NCI-H2196 treated with DMSO at 0.1 percent for 48 hours (cell line): ENCODE data around the gene THSD7A.

ENCODE experiments used
- DNase-seq: peaks from one replicate; lab custom pipeline; 2025; ENCODE audit not compliant: unreplicated experiment; lab: John Stamatoyannopoulos, UW

The THSD7A gene

GRCh38 chr7:11648101-11648500 is 183.9 kb downstream of the THSD7A start:
- no peak for DNase-seq

GRCh38 chr7:11642841-11643240 is 189.2 kb downstream of the THSD7A start:
- DNase-seq, result no peak

DNA sequence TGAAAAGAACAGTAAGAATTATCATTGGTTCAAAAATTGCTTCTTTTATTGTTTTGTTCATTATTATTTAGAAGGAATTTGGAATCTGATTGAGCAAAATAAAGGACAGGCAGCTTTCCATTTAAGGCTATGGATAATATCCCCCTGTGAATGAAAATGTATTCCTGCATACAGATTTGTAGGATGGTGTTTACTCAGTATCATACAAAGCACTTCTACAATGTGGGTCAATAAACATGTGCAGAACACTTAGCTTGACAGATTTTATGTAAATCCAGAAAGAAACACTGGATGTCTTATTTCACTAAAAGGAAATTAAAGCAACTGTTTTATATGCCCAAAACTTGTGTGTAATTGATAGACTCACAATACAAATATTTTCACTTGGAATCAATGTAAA is 189.7 kb downstream of the THSD7A start:
- DNase-seq, result no peak

GRCh38 chr7:11638011-11638774 is 193.8 kb downstream of the THSD7A start:
- DNase-seq, result no peak

GRCh38 chr7:11636274-11636673 is 195.7 kb downstream of the THSD7A start:
- no peak for DNase-seq

GRCh38 chr7:11633310-11633709 is 198.7 kb downstream of the THSD7A start:
- DNase-seq, result no peak

- DNase-seq, result no peak
Measured at GRCh38 chr7:11630355-11630754, 201.6 kb downstream of the THSD7A start.

GRCh38 chr7:11625669-11626068 is 206.3 kb downstream of the THSD7A start:
- DNase-seq, result no peak

- no peak for DNase-seq
Measured at GRCh38 chr7:11623093-11623678, 208.8 kb downstream of the THSD7A start.

DNA sequence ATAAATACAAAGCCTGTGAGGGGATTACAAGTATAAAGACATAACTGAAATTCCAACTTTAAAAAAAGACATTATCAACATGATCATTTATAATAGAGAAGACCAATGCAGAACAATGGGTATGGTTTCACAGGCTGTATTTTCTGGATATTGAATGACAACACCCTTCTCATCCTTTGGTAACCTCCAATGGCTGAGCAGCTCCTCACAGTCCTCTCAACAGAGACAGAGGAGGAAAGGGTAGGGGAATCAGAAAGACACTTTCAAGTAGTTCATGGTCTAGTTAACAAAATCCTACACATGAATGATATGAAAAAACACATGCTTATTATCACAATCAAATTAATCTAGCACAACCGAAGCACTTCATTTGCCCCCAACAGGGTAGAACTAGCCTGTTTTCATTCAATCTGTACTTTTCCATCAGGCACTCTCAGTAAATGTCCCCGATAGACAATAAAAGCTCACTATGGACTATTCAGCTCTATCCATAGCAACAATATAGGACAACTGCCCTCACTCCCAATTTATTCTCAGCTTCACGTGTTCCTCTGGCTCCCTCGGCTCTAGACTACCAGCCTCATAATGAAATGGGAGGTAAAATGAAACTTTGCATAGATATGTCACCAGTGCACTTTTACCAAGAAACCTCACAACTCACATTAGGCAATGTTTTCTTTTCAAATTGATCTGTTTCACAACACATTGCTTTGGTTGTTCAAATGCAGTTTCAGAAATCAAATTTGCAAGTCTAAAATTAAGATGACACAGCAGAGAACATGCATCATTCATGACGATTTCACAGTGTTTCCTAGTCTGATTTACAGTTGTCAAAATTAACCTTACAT is 211.4 kb downstream of the THSD7A start:
- no peak for DNase-seq

DNA sequence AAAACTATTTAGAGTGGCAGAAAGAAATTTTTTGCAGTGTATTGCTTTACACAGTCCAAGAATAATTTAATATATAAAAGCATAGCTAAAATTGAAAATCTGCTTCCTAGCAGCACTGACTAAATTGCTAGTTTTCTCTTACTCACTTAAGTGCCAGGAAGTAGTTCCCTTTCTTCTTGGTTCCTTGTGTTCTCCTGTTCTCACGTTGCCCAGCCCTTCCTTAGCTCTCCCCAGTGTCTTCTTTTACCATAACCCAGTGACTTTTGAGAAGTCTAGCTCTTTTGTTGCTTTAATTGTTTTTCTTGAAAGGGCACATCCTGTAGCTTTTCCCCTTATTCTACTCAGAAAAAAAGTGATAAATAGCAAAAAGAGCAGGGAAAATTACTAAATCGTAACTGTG is 215.5 kb downstream of the THSD7A start:
- no peak for DNase-seq

DNA sequence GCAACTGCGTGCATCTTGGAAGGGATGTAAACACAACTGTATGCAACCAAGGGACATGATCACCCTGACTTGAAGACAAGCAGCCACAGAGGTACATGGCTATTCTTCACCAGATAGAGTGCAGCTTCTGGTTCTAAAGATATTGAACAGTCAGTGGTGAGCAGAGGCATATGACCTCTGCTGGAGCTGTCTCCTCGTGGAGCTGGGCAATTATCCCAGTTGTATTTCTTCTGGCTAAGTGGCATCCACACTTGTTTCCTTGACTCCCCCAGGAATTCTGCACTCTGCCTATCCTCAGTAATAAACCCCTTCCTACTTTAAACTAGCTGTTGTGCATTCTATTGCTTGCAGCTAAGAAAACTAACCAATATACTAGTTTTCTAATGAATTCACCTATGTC is 216.8 kb downstream of the THSD7A start:
- no peak for DNase-seq

DNA sequence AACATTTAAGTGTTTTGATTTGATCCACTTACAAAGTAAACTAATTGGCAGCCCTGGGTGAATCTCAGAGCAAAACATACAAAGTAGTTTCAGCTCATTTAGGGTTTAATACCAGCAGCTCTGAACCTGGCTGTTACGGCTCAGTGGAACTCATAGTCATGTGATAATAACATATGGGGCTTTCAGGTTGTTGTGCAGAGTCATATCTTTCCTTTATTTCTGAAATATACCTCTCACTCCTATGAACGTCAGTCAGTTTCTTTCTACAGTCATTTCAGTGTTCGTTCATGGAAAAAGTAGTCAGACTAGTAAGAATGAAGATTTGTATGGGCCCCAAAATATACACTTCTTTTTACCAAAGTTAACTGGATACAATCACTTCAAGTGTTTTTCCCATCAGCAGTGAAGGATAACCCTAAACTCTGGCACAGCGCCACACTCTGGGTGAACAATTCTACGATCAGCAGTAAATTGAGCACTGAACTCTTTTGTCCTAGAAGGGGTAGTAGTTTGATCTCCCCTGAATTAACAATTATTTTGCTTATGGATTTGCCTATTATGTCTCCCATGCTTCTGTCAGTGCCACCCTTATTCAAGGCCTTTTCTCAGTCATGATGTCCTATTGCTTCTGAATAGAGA is 218.6 kb downstream of the THSD7A start:
- no peak for DNase-seq

DNA sequence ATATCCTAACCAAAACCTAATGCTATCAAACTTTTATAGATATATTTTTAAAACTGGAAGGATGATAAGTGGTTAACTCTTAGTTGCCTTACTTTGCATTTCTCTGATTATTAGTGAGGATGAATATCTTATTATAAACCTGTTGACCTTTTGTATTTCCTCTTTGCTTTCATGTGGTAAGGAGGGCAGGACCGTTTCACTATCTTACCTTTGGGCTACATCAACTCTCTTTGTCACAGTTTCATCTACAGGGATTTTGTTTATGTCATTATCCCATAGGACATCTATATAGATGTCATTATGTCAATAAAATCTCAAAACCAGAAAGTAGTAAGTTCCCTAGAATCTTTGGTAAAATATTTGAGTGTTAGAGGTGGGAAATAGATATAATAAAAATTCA is 219.3 kb downstream of the THSD7A start:
- DNase-seq, result no peak

DNA sequence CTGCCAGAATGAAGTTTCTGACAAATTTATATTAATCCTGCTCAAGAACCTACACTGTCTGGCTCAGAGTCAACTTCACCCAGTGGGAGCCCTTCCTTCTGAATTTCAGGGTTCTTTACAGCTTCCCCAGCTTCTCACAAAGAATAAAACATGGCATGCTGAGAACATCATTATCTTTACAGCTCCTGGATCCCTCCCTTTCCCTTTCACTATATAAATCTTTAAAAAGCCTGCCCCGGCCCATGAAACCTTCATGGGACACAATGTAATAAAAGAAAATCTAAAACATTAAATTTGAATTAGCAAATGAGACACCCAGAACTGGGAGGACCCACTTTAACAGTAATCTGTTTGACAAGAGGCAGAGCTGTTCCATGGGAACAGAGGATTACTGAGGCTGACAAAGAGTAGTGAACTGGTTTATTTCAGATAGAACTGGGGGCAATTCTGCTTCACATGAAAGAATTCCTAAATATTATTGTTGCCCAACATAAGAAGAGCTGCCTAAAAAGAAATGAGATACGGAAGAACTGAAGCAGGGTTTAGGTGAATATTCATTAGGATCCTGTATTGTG is 222.8 kb downstream of the THSD7A start:
- DNase-seq, result no peak

DNA sequence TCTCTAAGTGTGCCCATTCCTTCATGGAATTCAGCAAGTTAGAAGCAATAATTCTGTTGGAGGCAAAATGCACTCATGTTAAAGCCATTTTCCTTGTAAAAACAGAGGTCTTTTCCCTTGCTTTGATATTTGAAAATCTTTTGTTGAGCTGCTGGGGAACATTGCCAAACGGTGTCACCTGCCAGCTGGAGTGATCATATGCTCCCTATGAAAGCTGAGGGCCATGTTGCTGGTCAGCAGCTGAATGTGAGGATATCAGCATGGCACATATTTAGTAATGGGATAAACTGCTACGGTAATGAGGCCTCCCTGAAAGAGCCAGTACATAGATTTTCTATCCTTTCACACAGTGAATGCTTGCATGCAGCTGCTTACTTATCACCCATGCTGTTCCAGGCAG is 224.3 kb downstream of the THSD7A start:
- no peak for DNase-seq

DNA sequence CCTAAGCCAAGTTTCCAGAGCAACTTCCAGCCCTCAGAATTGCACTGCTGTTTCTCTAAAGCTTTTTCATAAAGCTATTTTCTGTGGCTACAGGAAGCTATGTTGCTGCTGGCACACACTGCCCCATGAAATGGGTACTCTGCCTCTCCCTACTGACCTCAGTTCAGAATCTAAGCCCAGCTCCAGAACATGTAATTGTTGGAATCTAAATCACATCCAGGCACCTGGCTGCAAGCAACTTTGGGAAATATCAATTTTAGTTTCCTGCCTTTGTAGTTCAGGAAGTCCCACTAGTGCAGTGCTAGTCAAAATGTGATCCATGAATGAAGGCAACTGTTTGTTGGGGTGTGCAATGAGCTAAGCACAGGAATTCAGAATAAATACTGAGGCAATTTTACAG is 226.2 kb downstream of the THSD7A start:
- DNase-seq, result no peak

DNA sequence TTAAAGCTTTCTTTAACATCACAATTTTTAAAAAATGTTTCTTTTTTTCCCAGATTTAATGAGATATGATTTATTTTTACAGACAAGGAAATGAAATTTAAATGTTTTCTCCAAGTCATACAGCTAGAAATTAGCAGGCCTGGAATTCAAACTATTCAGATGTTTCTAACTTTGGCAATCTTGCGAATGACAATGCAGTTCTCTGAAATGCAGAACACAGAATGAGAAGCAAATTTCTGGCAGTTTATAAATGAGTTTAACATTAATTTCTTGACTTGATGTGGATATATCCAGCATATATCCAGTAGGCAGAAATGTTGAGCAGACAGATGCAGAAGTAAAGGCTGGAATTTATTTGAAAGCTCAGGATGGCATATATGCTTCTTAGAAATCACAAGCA is 227.5 kb downstream of the THSD7A start:
- no peak for DNase-seq

GRCh38 chr7:11601761-11602160 is 230.2 kb downstream of the THSD7A start:
- DNase-seq, result no peak

- DNase-seq, result no peak
Measured at GRCh38 chr7:11593322-11593721, 238.7 kb downstream of the THSD7A start.

DNA sequence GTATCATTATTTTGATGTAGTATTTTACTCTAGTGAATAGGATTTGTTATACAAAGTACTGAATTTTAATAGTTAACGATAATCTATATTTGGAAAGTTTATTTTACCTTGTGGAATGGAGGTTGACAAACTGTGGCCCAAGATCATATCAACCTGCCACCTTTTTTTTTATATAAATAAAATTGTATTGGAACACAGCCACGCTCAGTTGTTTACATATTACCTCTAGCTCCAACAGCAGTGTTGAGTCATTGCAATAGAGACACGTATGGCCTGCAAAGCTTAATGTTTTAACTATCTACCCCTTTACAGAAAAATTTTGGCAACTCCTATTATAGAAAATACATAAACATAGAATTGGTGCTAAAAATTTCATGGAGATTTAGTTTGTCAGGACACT is 239.3 kb downstream of the THSD7A start:
- no peak for DNase-seq
